Neural crest cell (in vitro differentiated cells): ENCODE results near the gene PHYHIPL. TPM values are rescaled to one million over a fixed set of nuclear protein-coding genes. Genes with fewer than 3 reads are reported as not detected.
"Not testable (repeated sequence)": the region's sequence is repeated elsewhere in the genome, so short reads cannot be mapped to it uniquely, and the experiment has no call there.

Experiments
- DNase-seq: peaks from one replicate; pipeline ENCODE4 v3.0.0; 2021; ENCODE audit warnings: low read depth, mixed read lengths, low spot score
- H3K27ac Mint-ChIP-seq: one replicate; pipeline ENCODE4 v1.8.0; 2021; ENCODE audit warnings: mild to moderate bottlenecking, mixed read lengths; ENCODE audit not compliant: unreplicated experiment
- H3K27me3 Mint-ChIP-seq: 2 replicates; pipeline ENCODE4 v1.8.0; 2021; ENCODE audit warnings: low read depth, mild to moderate bottlenecking, mixed read lengths
- H3K36me3 Mint-ChIP-seq: 2 replicates; pipeline ENCODE4 v1.8.0; 2021; ENCODE audit warnings: low read depth, mild to moderate bottlenecking, mixed read lengths
- H3K4me1 Mint-ChIP-seq: 2 replicates; pipeline ENCODE4 v1.8.0; 2021; ENCODE audit warnings: mixed read lengths
- H3K4me3 Mint-ChIP-seq: one replicate; pipeline ENCODE4 v1.8.0; 2021; ENCODE audit warnings: mild to moderate bottlenecking, mixed read lengths
- H3K9me3 Mint-ChIP-seq: 2 replicates; pipeline ENCODE4 v1.8.0; 2021; ENCODE audit warnings: mixed read lengths
- total RNA-seq: library from RNA; stranded (reverse); gene quantifications from 2 replicates; pipeline ENCODE4 v1.2.1, GENCODE V29; 2021
- TF ChIP-seq, protein P1 (sequence below): fragments of 200-600 bp; sonication (generic); conservative IDR thresholded peaks from 2 replicates; pipeline ENCODE4 v1.5.0; 2021; ENCODE audit warnings: antibody characterized with exemption, mild to moderate bottlenecking

PHYHIPL gene
- total RNA-seq, 1 donor from 2014 or later: 17.5 TPM

DNA sequence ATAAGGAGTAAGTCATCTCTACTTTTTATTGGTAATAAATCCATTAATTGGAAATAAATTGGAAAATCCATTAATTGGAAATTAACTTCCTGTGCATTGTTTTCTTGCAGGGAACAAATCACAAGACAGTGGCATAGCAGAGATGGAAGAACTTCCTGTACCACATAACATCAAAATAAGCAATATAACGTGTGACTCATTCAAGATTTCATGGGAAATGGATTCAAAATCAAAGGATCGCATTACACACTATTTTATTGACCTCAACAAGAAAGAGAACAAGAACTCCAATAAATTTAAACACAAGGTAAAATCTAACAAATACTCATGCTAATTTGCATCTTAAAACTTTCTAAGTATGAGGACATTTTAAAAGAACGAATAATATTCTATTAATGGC, 57.8 kb downstream of the PHYHIPL start:
- Mint-ChIP-seq H3K4me1 (no peaks in the 10 kb centered on the region), H3K4me3 (no peak overlapping the region), H3K36me3 (peaks cover 5% of the 10 kb centered on the region), H3K27me3 (no peaks in the 10 kb centered on the region), H3K27ac (no peak overlapping the region), H3K9me3 (no peaks in the 10 kb centered on the region)
- no peak for DNase-seq
- TF ChIP-seq, protein P1, sequence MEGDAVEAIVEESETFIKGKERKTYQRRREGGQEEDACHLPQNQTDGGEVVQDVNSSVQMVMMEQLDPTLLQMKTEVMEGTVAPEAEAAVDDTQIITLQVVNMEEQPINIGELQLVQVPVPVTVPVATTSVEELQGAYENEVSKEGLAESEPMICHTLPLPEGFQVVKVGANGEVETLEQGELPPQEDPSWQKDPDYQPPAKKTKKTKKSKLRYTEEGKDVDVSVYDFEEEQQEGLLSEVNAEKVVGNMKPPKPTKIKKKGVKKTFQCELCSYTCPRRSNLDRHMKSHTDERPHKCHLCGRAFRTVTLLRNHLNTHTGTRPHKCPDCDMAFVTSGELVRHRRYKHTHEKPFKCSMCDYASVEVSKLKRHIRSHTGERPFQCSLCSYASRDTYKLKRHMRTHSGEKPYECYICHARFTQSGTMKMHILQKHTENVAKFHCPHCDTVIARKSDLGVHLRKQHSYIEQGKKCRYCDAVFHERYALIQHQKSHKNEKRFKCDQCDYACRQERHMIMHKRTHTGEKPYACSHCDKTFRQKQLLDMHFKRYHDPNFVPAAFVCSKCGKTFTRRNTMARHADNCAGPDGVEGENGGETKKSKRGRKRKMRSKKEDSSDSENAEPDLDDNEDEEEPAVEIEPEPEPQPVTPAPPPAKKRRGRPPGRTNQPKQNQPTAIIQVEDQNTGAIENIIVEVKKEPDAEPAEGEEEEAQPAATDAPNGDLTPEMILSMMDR: no peak

DNA sequence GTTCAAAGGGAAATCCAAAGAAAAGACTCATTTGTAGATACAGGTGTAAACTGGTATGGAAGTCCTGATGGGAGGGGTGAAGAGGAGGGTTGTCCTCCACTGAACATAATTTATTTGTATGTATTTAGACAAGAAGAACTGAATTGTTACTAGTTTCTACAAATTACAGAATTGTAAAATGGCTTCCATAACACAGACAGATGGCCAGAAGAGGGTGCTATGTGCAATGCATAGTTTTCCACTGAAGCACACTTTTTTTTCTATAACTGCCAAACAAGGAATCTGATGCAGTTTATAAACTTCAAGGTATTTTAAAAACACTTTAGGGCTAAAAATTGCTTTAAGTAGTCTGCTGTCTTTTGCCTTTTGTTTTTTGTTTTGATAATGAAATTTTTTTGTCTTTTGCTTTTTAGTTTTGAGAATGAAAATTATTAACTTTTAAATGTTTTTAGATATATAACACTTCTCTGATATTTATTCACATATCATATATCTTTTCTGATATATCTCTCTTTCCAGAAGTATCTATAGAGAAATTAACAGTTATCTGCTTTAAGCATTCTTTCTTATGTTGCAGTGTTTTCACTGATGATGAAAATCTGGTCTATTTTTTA, 58.5 kb downstream of the PHYHIPL start:
- H3K4me1 Mint-ChIP-seq: no peaks in the 10 kb centered on the region
- peaks cover 5% of the 10 kb centered on the region for H3K36me3 Mint-ChIP-seq
- no peaks in the 10 kb centered on the region for H3K9me3 Mint-ChIP-seq
- no peaks in the 10 kb centered on the region for H3K27me3 Mint-ChIP-seq
- TF ChIP-seq, protein P1: peak; percentile 78
- no peak overlapping the region for H3K27ac Mint-ChIP-seq
- H3K4me3 Mint-ChIP-seq: no peak overlapping the region
- DNase-seq: peak; percentile 20

DNA sequence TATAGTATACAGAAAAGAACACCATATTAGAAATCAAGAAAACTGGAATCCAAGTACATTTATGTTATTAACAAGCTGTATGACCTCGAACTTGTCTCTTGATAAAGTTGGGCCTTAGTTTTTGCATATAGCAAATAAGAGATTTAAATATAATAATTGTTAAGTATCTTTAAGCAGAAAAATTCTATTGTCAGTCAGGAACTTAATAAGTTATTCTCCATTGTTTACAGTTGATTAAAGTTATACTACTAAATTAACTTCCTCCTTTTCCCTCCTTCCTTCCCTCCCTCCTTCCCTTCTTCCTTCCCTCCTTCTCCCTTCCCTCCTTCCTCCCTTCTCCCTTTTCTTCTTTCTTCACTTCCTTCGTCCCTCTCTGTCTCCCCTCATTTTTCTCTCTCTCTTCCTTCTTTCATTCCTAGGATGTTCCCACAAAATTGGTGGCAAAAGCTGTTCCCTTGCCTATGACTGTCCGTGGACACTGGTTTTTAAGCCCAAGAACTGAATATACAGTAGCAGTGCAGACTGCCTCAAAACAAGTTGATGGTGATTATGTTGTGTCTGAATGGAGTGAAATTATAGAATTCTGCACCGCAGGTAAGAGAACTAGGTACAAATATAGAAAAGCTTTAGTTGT, 59.7 kb downstream of the PHYHIPL start:
- no peak for DNase-seq
- TF ChIP-seq, protein P1: no peak
- Mint-ChIP-seq H3K4me3 (no peak overlapping the region), H3K9me3 (no peaks in the 10 kb centered on the region), H3K4me1 (peaks cover under 1% of the 10 kb centered on the region), H3K27ac (no peak overlapping the region), H3K36me3 (peaks cover 5% of the 10 kb centered on the region), H3K27me3 (no peaks in the 10 kb centered on the region)

DNA sequence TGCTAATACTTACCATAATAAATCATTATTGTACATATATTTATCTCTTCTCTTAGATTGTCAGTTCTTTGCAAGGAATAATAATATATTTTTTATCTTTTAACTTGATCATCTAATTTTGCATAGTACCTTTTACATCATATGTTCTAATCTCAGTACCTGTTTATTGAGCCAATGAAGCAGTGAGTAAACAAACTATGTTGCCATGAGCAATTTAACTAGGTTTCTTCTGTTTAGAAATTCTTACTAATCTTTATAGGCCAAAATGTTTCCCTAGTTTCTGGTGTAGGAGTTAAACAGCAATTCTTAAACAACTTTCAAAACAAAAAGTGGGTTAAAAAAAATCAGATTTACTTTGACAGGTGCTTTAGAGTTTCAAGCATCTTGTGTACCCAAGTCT, 61.3 kb downstream of the PHYHIPL start:
- no peaks in the 10 kb centered on the region for H3K27me3 Mint-ChIP-seq
- peaks cover 5% of the 10 kb centered on the region for H3K36me3 Mint-ChIP-seq
- H3K9me3 Mint-ChIP-seq: no peaks in the 10 kb centered on the region
- no peak overlapping the region for H3K27ac Mint-ChIP-seq
- TF ChIP-seq, protein P1: no peak
- H3K4me3 Mint-ChIP-seq: no peak overlapping the region
- H3K4me1 Mint-ChIP-seq: peaks cover 7% of the 10 kb centered on the region
- DNase-seq: no peak

DNA sequence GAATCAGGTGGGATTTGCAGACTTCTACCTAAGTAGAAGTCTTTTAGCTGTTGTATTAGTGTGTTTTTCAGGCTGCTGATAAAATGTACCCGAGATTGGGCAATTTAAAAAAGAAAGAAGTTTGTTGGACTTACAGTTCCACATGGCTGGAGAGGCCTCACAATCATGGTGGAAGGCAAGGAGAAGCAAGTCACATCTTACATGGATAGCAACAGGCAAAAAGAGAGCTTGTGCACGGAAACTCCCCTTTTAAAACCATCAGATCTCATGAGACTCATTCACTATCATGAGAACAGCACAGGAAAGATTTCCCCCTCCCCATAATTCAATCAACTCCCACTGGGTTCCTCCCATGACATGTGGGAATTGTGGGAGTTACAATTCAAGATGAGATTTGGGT, 62.7 kb downstream of the PHYHIPL start:
- DNase-seq, H3K4me1 Mint-ChIP-seq, H3K4me3 Mint-ChIP-seq, H3K27ac Mint-ChIP-seq, H3K9me3 Mint-ChIP-seq, H3K27me3 Mint-ChIP-seq: not testable (repeated sequence)
- peaks cover 11% of the 10 kb centered on the region for H3K36me3 Mint-ChIP-seq

DNA sequence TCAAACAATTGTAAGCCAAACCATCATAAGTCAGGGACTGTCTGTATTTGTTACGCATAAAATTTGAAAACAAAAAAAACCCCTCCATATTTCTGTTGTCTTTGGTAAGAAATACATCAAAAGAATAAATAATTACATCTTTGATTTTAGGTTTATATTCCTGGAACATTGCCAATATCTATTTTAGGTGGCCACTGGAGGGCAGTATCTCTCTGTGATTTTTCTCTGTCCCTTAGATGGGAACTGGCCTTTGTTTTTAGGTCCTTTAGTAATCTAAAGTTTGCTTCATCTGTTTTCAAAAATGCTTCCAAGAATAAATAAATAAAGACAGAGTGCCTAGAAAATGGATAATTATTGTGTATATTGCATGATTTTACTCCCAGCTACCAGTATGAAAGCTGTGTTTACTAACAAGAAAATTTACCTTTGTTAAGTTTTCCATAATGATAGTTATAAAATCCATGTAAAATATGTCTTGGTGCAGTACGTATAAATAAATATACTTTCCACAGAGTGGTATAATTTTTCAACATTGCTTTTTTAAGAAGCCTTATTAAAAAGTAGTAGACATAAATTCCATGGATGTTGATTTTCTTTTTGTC, 64.2 kb downstream of the PHYHIPL start:
- no peaks in the 10 kb centered on the region for H3K27me3 Mint-ChIP-seq
- H3K4me3 Mint-ChIP-seq: no peak overlapping the region
- H3K36me3 Mint-ChIP-seq: peaks cover 15% of the 10 kb centered on the region
- TF ChIP-seq, protein P1: peak; percentile 88
- peaks cover 7% of the 10 kb centered on the region for H3K4me1 Mint-ChIP-seq
- peak; percentile 45 for DNase-seq
- no peak overlapping the region for H3K27ac Mint-ChIP-seq
- peaks cover 2% of the 10 kb centered on the region for H3K9me3 Mint-ChIP-seq
